H1 (cell line): Measurements from ENCODE around the gene WDSUB1. TPM values are rescaled to one million over a fixed set of nuclear protein-coding genes. Genes with fewer than 3 reads are reported as not detected.

Experiments
- polyA plus RNA-seq, 7 experiments: library from polyadenylated mRNA; depleted of rRNA in 3 of 7; stranded (reverse) in 5 of 7; unstranded in 2 of 7; fragments of >200 nt in 5 of 7; fragments of 200-250 nt in 2 of 7; gene quantifications; 1 replicate in 5 of 7; 2 replicates in 1 of 7; 4 replicates in 1 of 7; pipeline versions ENCODE4 v1.2.1 to v1.2.3, GENCODE V29; 2011 to 2013; ENCODE audit warnings: missing spikeins in 2 of 7, mixed read lengths in 2 of 7
- total RNA-seq: library from RNA; stranded (reverse); fragmentation: NEBNext Ultra II Directional; extraction: Animal tissue kit (Norgen Biotek cat#: 25700); gene quantifications from 2 replicates; pipeline ENCODE4 v1.2.1, GENCODE V29; 2021
- TF ChIP-seq, protein P1 (sequence below): fragments of 300-600 bp; sonication (generic); IDR thresholded peaks from 2 replicates; pipeline ENCODE4 v1.7.1; 2012; ENCODE audit warnings: low read length, moderate library complexity, mild to moderate bottlenecking, inconsistent platforms; ENCODE audit not compliant: insufficient replicate concordance

The WDSUB1 gene
- total and polyA plus RNA-seq, 2 of the 8 experiments (the other 6 are each of a cell fraction or from before 2014, with no cell fraction given) = 5.5 to 8.0 TPM

DNA sequence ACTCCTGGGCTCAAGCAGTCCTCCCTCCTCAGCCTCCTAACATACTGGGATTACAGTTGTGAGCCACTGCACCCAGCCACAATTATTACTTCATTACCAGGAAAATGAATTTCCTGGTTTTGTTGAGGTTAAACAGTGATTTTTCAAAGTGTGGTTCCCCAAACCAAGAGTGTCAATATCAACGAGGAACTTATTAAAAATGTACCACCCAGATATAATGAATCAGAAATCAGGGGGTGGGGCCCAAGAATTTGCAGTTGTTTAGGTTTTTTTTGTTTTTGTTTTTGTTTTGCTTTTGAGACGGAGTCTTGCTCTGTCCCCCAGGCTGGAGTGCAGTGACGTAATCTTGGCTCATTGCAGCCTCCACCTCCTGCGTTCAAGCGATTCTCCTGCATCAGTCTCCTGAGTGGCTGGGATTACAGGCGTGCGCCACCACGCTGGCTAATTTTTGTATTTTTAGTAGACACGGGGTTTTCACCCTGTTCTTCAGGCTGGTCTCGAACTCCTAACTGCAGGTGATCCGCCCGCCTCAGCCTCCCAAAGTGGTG lies 94.1 kb downstream of the WDSUB1 start (continued):
- TF ChIP-seq, protein P1, sequence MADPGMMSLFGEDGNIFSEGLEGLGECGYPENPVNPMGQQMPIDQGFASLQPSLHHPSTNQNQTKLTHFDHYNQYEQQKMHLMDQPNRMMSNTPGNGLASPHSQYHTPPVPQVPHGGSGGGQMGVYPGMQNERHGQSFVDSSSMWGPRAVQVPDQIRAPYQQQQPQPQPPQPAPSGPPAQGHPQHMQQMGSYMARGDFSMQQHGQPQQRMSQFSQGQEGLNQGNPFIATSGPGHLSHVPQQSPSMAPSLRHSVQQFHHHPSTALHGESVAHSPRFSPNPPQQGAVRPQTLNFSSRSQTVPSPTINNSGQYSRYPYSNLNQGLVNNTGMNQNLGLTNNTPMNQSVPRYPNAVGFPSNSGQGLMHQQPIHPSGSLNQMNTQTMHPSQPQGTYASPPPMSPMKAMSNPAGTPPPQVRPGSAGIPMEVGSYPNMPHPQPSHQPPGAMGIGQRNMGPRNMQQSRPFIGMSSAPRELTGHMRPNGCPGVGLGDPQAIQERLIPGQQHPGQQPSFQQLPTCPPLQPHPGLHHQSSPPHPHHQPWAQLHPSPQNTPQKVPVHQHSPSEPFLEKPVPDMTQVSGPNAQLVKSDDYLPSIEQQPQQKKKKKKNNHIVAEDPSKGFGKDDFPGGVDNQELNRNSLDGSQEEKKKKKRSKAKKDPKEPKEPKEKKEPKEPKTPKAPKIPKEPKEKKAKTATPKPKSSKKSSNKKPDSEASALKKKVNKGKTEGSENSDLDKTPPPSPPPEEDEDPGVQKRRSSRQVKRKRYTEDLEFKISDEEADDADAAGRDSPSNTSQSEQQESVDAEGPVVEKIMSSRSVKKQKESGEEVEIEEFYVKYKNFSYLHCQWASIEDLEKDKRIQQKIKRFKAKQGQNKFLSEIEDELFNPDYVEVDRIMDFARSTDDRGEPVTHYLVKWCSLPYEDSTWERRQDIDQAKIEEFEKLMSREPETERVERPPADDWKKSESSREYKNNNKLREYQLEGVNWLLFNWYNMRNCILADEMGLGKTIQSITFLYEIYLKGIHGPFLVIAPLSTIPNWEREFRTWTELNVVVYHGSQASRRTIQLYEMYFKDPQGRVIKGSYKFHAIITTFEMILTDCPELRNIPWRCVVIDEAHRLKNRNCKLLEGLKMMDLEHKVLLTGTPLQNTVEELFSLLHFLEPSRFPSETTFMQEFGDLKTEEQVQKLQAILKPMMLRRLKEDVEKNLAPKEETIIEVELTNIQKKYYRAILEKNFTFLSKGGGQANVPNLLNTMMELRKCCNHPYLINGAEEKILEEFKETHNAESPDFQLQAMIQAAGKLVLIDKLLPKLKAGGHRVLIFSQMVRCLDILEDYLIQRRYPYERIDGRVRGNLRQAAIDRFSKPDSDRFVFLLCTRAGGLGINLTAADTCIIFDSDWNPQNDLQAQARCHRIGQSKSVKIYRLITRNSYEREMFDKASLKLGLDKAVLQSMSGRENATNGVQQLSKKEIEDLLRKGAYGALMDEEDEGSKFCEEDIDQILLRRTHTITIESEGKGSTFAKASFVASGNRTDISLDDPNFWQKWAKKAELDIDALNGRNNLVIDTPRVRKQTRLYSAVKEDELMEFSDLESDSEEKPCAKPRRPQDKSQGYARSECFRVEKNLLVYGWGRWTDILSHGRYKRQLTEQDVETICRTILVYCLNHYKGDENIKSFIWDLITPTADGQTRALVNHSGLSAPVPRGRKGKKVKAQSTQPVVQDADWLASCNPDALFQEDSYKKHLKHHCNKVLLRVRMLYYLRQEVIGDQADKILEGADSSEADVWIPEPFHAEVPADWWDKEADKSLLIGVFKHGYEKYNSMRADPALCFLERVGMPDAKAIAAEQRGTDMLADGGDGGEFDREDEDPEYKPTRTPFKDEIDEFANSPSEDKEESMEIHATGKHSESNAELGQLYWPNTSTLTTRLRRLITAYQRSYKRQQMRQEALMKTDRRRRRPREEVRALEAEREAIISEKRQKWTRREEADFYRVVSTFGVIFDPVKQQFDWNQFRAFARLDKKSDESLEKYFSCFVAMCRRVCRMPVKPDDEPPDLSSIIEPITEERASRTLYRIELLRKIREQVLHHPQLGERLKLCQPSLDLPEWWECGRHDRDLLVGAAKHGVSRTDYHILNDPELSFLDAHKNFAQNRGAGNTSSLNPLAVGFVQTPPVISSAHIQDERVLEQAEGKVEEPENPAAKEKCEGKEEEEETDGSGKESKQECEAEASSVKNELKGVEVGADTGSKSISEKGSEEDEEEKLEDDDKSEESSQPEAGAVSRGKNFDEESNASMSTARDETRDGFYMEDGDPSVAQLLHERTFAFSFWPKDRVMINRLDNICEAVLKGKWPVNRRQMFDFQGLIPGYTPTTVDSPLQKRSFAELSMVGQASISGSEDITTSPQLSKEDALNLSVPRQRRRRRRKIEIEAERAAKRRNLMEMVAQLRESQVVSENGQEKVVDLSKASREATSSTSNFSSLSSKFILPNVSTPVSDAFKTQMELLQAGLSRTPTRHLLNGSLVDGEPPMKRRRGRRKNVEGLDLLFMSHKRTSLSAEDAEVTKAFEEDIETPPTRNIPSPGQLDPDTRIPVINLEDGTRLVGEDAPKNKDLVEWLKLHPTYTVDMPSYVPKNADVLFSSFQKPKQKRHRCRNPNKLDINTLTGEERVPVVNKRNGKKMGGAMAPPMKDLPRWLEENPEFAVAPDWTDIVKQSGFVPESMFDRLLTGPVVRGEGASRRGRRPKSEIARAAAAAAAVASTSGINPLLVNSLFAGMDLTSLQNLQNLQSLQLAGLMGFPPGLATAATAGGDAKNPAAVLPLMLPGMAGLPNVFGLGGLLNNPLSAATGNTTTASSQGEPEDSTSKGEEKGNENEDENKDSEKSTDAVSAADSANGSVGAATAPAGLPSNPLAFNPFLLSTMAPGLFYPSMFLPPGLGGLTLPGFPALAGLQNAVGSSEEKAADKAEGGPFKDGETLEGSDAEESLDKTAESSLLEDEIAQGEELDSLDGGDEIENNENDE = no peak
